GOT3 (cell line): Measurements from ENCODE around the gene KRTAP19-5.
"Not testable (repeated sequence)": the region's sequence is repeated elsewhere in the genome, so short reads cannot be mapped to it uniquely, and the experiment has no call there.

Source experiments
- DNase-seq: peaks from one replicate; lab custom pipeline; 2025; ENCODE audit warnings: mixed read lengths; lab: John Stamatoyannopoulos, UW

KRTAP19-5 gene

DNA sequence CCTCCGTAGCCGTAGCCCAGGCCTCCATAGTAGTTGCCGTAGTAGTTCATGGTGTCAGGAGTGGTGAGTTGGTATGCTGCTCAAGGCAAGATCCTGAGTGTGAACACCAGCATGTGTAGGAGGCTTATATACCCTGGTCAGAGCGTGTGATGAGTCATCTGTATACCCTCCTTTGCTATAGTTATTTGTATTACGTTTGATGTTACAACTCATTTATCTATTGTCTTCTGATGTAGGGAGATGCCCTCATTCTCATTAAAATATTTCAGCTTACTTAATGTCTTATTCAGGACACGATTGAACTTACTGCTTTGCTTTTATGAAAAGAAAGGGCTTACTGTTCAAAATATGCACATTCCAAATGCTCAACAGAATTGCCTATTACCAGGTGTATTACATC is at the start of gene KRTAP19-5:
Gene KRTAP19-5, minus strand, starts transcription at position 101 of the 400 bp plus-strand sequence. Its CDS starts 51 bp downstream, at position 50.
- no peak for DNase-seq

DNA sequence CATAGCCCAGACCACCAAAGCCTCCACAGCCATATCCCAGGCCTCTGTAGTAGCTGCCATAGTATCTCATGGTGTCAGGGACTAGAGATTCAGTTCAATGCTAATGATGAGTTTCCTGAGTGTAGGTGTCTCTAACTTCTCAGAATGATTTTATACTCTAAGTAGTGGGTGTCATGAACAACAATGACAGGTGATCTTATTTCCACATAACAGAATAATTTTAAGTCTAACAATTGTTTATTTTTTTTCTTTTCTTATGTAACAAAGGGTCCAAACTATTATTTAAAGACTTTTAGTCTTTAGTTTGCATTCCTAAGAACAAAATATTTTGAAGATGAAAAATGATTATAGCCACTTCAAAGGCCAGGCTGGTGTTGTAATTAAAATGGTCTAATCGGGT is 39.8 kb upstream of the KRTAP19-5 start, which contains the start of gene KRTAP19-6:
Gene KRTAP19-6, minus strand, starts transcription at position 101 of the 400 bp plus-strand sequence. Its CDS starts 31 bp downstream, at position 70.
- no peak for DNase-seq

DNA sequence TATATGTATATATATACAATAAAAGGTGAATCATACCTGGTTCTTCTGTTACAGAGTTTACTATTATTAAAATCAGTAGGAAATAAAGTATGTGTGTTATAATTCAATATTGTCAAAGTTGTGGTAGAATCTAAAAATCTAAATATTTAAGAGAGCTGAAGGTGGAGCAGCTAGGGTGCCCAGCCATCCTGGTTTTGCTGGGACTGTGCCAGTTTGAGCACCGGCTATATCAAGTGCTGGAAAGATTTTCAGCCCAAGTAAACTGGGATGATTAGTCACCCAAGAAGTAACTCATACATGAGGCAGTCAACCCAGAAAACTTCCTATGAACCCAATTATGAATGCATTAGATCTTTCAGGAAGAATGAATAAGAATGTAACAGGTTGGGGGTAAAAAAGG is 16.9 kb upstream of the KRTAP19-5 start:
- no peak for DNase-seq

DNA sequence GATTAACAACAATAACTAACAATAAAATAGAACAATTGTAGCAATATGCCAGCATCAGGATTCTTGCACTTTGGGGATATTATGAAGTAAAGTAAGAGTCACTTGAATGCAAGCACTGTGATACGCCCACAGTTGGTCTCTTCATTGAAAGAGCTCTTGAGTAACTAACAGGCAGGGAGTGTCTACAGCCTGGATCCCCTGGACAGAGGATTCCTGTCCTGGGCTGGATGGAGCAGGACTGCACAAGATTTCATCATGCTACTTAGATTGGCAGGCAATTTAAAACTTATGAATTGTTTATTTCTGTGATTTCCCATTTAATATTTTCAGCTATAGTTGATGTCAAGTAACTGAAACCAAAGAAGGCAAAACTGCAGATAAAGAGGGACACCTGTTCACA is 13.7 kb upstream of the KRTAP19-5 start:
- no peak for DNase-seq

DNA sequence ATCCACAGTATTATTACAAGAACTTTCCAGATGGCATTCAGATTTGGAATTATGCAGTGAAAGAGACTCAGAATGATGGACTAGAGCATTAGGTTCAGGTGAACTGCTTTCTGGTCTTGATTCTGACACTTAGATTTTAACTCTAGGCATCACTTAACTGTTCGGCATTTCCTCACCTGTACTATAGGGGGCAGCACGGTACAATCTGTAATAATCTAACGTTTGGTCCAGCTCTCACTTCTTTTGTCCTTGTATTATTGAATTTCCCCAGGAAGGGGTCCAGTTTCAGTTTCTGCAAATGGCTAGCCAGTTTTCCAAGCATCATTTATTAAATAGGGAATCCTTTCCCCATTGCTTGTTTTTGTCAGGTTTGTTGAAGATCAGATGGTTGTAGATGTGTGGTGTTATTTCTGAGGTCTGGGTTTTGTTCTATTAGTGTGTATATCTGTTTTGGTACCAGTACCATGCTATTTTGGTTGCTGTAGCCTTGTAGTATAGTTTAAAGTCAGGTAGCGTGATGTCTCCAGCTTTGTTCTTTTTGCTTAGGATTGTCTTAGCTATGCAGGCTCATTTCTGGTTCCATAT is 3.8 kb upstream of the KRTAP19-5 start:
- DNase-seq: not testable (repeated sequence)

DNA sequence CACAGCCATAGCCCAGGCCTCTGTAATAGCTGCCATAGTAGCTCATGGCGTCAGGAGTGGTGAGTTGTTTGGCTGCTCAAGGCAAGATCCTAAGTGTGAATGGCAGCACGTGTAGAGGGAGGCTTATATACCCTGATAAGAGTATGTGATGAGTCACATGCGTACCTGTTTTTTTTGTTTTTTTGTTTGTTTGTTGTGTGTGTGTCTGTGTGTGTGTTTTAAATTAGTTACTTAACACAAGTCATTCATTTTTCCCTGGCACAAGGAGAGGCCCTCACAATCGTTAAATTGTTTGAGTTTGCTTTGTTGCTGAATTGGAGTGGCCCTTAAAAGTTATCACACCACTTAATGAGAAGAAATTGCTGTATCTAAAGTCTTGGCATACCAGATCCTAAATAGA is 4.9 kb downstream of the KRTAP19-5 start, which contains the start of gene KRTAP19-4:
Gene KRTAP19-4, minus strand, starts transcription at position 101 of the 400 bp plus-strand sequence. Its CDS starts 55 bp downstream, at position 46.
- DNase-seq: no peak

DNA sequence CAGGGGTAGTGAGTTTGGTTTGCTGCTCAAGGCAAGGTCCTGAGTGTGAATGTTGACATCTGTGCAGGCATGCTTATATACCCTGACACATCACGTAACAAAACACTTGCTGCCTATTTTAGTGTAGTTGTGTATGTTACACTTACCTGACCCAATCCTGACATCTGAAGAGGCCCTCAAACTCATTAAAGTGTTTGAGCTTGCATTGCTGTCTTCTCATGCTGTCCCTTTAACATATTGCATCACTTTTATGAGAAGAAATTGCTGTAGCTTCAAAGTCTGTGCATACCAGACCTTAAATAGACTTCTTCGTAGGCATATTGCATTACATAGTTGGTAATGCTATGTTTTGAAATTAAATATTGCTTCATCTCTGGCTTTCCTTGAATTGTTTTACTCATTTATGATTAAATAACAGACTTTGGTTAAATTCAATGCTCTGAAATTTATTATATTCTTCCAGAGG is 9.9 kb downstream of the KRTAP19-5 start, which contains the start of gene KRTAP19-3:
Gene KRTAP19-3, minus strand, starts transcription at position 51 of the 466 bp plus-strand sequence. CDS start 56 bp downstream, outside the sequence.
- DNase-seq: no peak

DNA sequence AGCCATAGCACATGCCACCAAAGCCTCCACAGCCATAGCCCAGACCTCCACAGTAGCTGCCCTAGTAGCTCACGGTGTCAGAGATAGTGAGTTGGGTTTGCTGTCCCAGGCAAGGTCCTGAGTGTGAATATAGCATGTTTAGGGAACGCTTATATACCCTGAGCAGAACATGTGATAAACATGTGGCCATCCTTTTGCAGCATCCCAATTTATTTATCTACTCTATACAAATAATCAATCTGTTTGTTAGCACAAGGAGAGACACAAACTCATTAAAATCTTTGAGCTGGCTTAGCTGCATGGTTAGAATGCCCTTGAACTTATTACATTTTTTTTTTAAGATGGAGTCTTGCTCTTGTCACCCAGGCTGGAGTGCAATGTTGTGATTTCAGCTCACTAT is 14.6 kb downstream of the KRTAP19-5 start, which contains the start of gene KRTAP19-2:
Gene KRTAP19-2, minus strand, starts transcription at position 101 of the 400 bp plus-strand sequence. Its CDS starts 88 bp downstream, at position 13.
- DNase-seq: no peak

DNA sequence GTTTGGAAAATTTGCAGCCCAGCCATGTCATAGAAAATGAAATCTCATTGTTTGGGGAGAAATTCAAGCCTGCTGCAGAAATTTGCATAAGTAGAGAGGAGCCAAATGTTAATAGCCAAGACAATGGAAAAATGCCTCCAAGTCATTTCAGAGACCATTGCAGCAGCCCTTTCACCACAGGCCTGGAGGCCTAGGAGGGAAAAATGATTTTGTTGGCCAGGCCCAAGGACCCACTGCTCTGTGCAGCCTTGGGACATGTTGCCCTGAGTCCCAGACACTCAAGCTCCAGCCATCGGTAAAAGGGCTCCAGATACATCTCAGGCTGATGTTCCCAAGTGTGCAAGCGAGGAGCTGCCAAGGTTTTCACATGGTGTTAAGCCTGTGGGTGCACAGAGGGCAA is 15.8 kb downstream of the KRTAP19-5 start:
- no peak for DNase-seq

DNA sequence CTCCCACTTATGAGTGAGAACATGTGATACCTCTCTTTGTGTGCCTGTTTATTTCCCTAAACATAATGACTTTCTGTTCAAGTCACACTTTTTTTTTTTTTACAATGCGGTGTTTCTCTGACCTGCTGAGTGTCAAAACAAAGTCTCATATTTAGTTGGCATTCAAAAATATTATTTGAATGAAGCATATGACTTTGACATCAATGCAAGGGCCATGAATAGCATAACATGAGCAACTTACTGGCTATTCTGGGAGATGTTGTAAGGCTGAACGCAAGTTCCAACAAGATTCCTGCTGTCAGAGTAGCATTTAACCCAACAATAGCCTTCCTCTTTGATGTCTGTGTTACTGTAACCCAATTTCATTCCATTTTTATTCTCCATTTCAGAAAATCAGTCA is 19.8 kb downstream of the KRTAP19-5 start:
- no peak for DNase-seq

DNA sequence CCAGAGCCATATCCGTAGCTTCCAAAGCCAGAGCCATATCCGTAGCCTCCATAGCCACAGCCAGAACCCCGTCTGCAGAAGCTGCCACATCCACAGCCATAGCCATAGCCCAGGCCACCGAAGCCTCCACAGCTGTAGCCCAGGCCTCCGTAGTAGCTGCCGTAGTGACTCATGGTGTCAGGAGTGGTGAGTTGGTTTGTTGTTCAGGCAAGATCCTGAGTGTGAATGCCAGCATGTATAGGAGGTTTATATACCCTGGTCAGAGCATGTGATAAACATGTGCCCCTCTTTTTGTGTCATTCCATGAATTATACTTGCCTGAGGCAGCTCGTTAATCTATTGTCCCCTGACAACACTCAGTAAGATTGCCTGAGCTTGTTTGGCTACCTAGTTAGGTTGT is 21.8 kb downstream of the KRTAP19-5 start, which contains the start of gene KRTAP19-1:
Gene KRTAP19-1, minus strand, starts transcription at position 223 of the 400 bp plus-strand sequence. Its CDS starts 50 bp downstream, at position 173.
- DNase-seq: no peak

DNA sequence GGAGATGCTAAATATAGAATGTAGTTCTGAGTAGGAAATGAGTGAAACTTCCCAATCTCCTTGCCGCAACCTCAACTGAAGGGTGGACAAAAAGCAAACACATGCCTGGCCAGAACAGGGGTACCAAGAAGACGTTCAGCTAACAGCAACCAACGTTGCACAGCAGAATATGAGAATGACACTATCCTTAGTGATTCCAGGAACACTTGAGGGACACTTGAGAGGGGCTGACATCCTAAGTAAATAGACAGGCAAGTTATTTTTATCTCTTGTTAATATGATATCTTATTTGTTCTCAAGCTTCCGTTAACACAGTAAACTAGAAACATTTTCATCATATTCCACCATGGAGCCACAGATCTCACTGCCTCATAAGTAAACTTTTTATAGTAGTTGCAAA is 22.7 kb downstream of the KRTAP19-5 start:
- no peak for DNase-seq

DNA sequence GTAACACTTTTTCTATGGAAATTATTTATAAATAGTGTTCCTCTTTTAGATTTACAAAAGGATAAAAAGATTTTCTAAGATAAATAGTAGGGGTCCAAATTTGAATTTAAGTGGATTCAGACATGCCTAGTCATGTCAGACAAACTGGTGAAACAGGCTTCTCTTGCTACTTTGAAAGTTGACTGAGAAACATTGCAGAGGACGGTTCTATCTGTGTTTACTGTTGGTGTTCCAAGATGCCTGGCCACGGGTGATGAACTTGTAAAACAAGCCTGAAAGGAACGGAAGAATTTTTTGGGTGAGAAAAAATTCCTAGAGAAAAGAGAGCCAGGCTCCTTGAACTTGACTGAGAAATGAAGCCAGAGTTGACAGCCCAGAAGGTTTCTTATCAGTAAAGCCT is 23.9 kb downstream of the KRTAP19-5 start:
- no peak for DNase-seq

DNA sequence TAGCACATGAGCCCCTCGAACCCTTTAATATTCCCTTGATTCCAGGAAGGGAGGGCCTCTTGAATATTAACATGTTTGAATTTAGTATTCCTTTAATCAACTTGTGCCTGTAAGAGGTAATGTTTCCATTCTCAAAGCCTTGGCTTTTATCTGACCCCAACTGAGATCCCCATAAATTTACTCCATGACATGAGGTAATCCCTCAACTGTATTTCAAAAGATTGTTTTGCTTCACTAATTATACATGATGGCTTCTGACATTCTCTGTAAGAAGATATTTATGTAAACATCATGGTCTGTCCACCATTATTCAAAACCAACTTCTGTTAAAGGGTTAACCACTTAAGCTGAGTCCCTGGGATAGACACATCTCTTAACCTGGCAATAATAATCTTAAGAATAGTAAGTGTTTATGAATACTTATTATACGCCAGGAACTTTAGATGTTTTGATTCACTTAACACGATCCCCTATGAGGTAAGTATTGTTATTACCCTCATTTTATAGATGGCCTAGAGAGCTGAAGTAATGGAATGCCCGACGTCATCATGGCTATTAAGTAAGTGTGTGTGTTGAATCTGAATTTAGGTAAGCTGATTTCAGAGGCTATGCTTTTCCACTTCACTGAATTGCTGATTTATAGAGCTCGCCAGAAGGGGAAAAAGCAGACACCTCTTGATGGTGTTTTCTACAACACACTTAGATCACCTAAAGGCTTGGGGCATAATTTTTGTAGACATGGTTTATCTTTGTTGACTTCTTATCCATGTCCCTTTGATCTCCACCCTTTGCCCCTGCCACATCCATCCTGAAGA is 32.8 kb downstream of the KRTAP19-5 start:
- no peak for DNase-seq

DNA sequence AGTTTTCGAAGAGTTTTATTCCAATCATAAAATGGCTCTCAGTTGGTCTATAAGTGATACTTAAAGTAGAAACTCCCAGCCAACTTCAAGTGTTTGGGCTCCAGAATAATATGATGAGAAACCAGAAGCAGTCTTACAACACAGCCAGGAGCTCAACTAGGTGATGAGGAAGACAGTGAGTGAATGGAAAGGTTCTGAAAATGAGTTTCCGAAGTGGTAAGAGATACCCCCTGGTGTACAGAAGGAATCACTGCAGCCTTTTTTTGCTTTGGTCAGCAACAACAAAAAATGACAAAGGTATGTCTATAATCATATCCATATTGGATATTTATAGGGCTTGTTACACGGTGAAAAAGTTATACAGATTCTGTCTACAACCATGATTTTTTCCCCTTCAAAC is 38.2 kb downstream of the KRTAP19-5 start:
- DNase-seq: no peak
